DOHH2 (cell line): Measurements from ENCODE around the gene SLC25A3.

Experiments used
- CTCF ChIP-seq: fragments of 200-600 bp; sonication (generic); IDR thresholded peaks from one replicate; pipeline ENCODE4 v1.5.1; 2014; ENCODE audit warnings: antibody characterized with exemption, mild to moderate bottlenecking, low read depth, low read length; ENCODE audit not compliant: poor library complexity, severe bottlenecking
- EZH2phosphoT487 ChIP-seq: fragments of 200-600 bp; sonication (generic); IDR thresholded peaks from 2 replicates; pipeline ENCODE4 v1.6.1; 2017; ENCODE audit warnings: borderline replicate concordance, mild to moderate bottlenecking, antibody characterized with exemption, low read length, moderate library complexity, mixed read lengths

GRCh38 chr12:98601924-98602323, 8.4 kb downstream of the SLC25A3 start:
- TF ChIP-seq CTCF: no peak
- no peak for TF ChIP-seq EZH2phosphoT487
